ENCODE data around the gene NR1D2. TPM values are rescaled to one million over a fixed set of nuclear protein-coding genes. Genes with fewer than 3 reads are reported as not detected.
"Not testable (repeated sequence)": the region's sequence is repeated elsewhere in the genome, so short reads cannot be mapped to it uniquely, and the experiment has no call there.

Gene NR1D2
- total RNA-seq, 1 experiment from 2014 or later = 37.2 TPM

- no peak overlapping the region for H3K27ac ChIP-seq
- H3K9me3 ChIP-seq (replicated peaks) = no peaks in the 10 kb centered on the region
- DNase-seq (ENCODE audit: low read depth in 1 of 2, low spot score in 2 of 2) = no peak
- H3K4me3 ChIP-seq = no peak overlapping the region
- no peaks in the 10 kb centered on the region for H3K27me3 ChIP-seq (replicated peaks)
- H3K36me3 ChIP-seq = no peaks in the 10 kb centered on the region
- H3K4me1 ChIP-seq (replicated peaks) = peaks cover 9% of the 10 kb centered on the region; the same call in 1 of the 2 replicates
Measured at GRCh38 chr3:23991683-23992628, 46.9 kb downstream of the NR1D2 start.

- no peaks in the 10 kb centered on the region for H3K27me3 ChIP-seq (replicated peaks)
- peaks cover 9% of the 10 kb centered on the region; the same call in 1 of the 2 replicates for H3K4me1 ChIP-seq (replicated peaks)
- no peak overlapping the region for H3K4me3 ChIP-seq
- H3K27ac ChIP-seq = no peak overlapping the region
- no peaks in the 10 kb centered on the region for H3K9me3 ChIP-seq (replicated peaks)
- no peaks in the 10 kb centered on the region for H3K36me3 ChIP-seq
- DNase-seq (ENCODE audit: low read depth in 1 of 2, low spot score in 2 of 2) = no peak
Measured at GRCh38 chr3:23993556-23994243, 48.6 kb downstream of the NR1D2 start.

- Histone ChIP-seq H3K36me3 (no peaks in the 10 kb centered on the region), H3K4me1 (replicated peaks) (peaks cover 12% of the 10 kb centered on the region; the same call in 1 of the 2 replicates), H3K9me3 (replicated peaks) (no peaks in the 10 kb centered on the region), H3K27me3 (replicated peaks) (no peaks in the 10 kb centered on the region), H3K27ac (no peak overlapping the region), H3K4me3 (no peak overlapping the region)
- no peak for DNase-seq (ENCODE audit: low read depth in 1 of 2, low spot score in 2 of 2)
Measured at GRCh38 chr3:23994244-23994569, 49.1 kb downstream of the NR1D2 start.

GRCh38 chr3:23995219-23995618 is 50.1 kb downstream of the NR1D2 start:
- H3K36me3 ChIP-seq = no peaks in the 10 kb centered on the region
- H3K9me3 ChIP-seq (replicated peaks) = no peaks in the 10 kb centered on the region
- no peaks in the 10 kb centered on the region for H3K27me3 ChIP-seq (replicated peaks)
- H3K4me1 ChIP-seq (replicated peaks) = peaks cover 15% of the 10 kb centered on the region; the same call in 1 of the 2 replicates
- no peak for DNase-seq (ENCODE audit: low read depth in 1 of 2, low spot score in 2 of 2)
- H3K27ac ChIP-seq = no peak overlapping the region
- H3K4me3 ChIP-seq = no peak overlapping the region

- H3K36me3 ChIP-seq = no peaks in the 10 kb centered on the region
- H3K4me3 ChIP-seq = no peak overlapping the region
- DNase-seq (ENCODE audit: low read depth in 1 of 2, low spot score in 2 of 2) = no peak
- H3K9me3 ChIP-seq (replicated peaks) = no peaks in the 10 kb centered on the region
- peaks cover 15% of the 10 kb centered on the region; the same call in 1 of the 2 replicates for H3K4me1 ChIP-seq (replicated peaks)
- H3K27ac ChIP-seq = no peak overlapping the region
- H3K27me3 ChIP-seq (replicated peaks) = no peaks in the 10 kb centered on the region
Measured at GRCh38 chr3:23996095-23996524, 51.0 kb downstream of the NR1D2 start.

GRCh38 chr3:23999012-23999641 is 54.0 kb downstream of the NR1D2 start:
- peak; percentile 58 to 71 for DNase-seq (ENCODE audit: low read depth in 1 of 2, low spot score in 2 of 2)
- H3K27ac ChIP-seq = no peak overlapping the region
- no peaks in the 10 kb centered on the region for H3K36me3 ChIP-seq
- peaks cover 5% of the 10 kb centered on the region; the same call in 1 of the 2 replicates for H3K4me1 ChIP-seq (replicated peaks)
- no peak overlapping the region for H3K4me3 ChIP-seq
- H3K27me3 ChIP-seq (replicated peaks) = no peaks in the 10 kb centered on the region
- no peaks in the 10 kb centered on the region for H3K9me3 ChIP-seq (replicated peaks)

- Histone ChIP-seq H3K9me3 (replicated peaks) (no peaks in the 10 kb centered on the region), H3K4me3 (no peak overlapping the region), H3K36me3 (no peaks in the 10 kb centered on the region), H3K27ac (no peak overlapping the region), H3K27me3 (replicated peaks) (no peaks in the 10 kb centered on the region), H3K4me1 (replicated peaks) (peaks cover 5% of the 10 kb centered on the region; the same call in 1 of the 2 replicates)
- DNase-seq (ENCODE audit: low read depth in 1 of 2, low spot score in 2 of 2) = no peak
Measured at GRCh38 chr3:24002129-24002528, 57.0 kb downstream of the NR1D2 start.

- Histone ChIP-seq H3K4me1 (replicated peaks) (peaks cover 5% of the 10 kb centered on the region; the same call in 1 of the 2 replicates), H3K27ac (no peak overlapping the region), H3K4me3 (no peak overlapping the region), H3K27me3 (replicated peaks) (no peaks in the 10 kb centered on the region), H3K9me3 (replicated peaks) (no peaks in the 10 kb centered on the region), H3K36me3 (no peaks in the 10 kb centered on the region)
- no peak for DNase-seq (ENCODE audit: low read depth in 1 of 2, low spot score in 2 of 2)
Measured at GRCh38 chr3:24003466-24003865, 58.4 kb downstream of the NR1D2 start.

- Histone ChIP-seq H3K4me3 (no peak overlapping the region), H3K36me3 (no peaks in the 10 kb centered on the region), H3K27me3 (replicated peaks) (no peaks in the 10 kb centered on the region), H3K9me3 (replicated peaks) (no peaks in the 10 kb centered on the region), H3K4me1 (replicated peaks) (peaks cover 2% of the 10 kb centered on the region; the same call in 1 of the 2 replicates), H3K27ac (no peak overlapping the region)
- DNase-seq (ENCODE audit: low read depth in 1 of 2, low spot score in 2 of 2) = no peak
Measured at GRCh38 chr3:24004171-24004938, 59.3 kb downstream of the NR1D2 start.

- no peak overlapping the region for H3K27ac ChIP-seq
- DNase-seq (ENCODE audit: low read depth in 1 of 2, low spot score in 2 of 2) = no peak
- H3K9me3 ChIP-seq (replicated peaks) = no peaks in the 10 kb centered on the region
- H3K4me3 ChIP-seq = no peak overlapping the region
- H3K4me1 ChIP-seq (replicated peaks) = no peaks in the 10 kb centered on the region
- H3K27me3 ChIP-seq (replicated peaks) = no peaks in the 10 kb centered on the region
- H3K36me3 ChIP-seq = no peaks in the 10 kb centered on the region
Measured at GRCh38 chr3:24005669-24006068, 60.6 kb downstream of the NR1D2 start.

- H3K27ac ChIP-seq; H3K4me3 ChIP-seq; H3K36me3 ChIP-seq; DNase-seq (ENCODE audit: low read depth in 1 of 2, low spot score in 2 of 2); H3K9me3 ChIP-seq (replicated peaks); H3K27me3 ChIP-seq (replicated peaks): not testable (repeated sequence)
- peaks cover 11% of the 10 kb centered on the region for H3K4me1 ChIP-seq (replicated peaks)
Measured at GRCh38 chr3:24010834-24011233, 65.7 kb downstream of the NR1D2 start.

- H3K27ac ChIP-seq = no peak overlapping the region
- H3K4me1 ChIP-seq (replicated peaks) = peaks cover 11% of the 10 kb centered on the region
- no peak for DNase-seq (ENCODE audit: low read depth in 1 of 2, low spot score in 2 of 2)
- H3K9me3 ChIP-seq (replicated peaks) = no peaks in the 10 kb centered on the region
- no peaks in the 10 kb centered on the region for H3K27me3 ChIP-seq (replicated peaks)
- H3K4me3 ChIP-seq = no peak overlapping the region
- H3K36me3 ChIP-seq = no peaks in the 10 kb centered on the region
Measured at GRCh38 chr3:24012589-24013269, 67.6 kb downstream of the NR1D2 start.

- Histone ChIP-seq H3K27ac (no peak overlapping the region), H3K9me3 (replicated peaks) (no peaks in the 10 kb centered on the region), H3K4me3 (no peak overlapping the region), H3K4me1 (replicated peaks) (no peaks in the 10 kb centered on the region), H3K36me3 (no peaks in the 10 kb centered on the region), H3K27me3 (replicated peaks) (no peaks in the 10 kb centered on the region)
- DNase-seq (ENCODE audit: low read depth in 1 of 2, low spot score in 2 of 2) = no peak
Measured at GRCh38 chr3:24017305-24017704, 72.2 kb downstream of the NR1D2 start.
